GM11168 (cell line): ENCODE results near the gene MYH13.

Source experiments
- in situ Hi-C: fragments of 300-500 bp; cut with MboI; formaldehyde crosslinking; loops from one replicate; pipeline ENCODE4 v1.12.0; 2022; ENCODE audit warnings: low sequenced_read_pairs; ENCODE audit not compliant: unreplicated experiment

MYH13 gene

GRCh38 chr17:10372906-10373305 lies at the start of gene MYH13:
TSS of gene MYH13 (minus strand) at chr17:10373006. CDS start at chr17:10364530, 8,476 bp downstream.
- in situ Hi-C loops, result no loop called here

GRCh38 chr17:10421900-10422542 lies 49.2 kb upstream of the MYH13 start, which contains the start of gene MYH8:
TSS of gene MYH8 (minus strand) at chr17:10421950. CDS start at chr17:10420227, 1,723 bp downstream.
- in situ Hi-C loops, result no loop called here

GRCh38 chr17:10421211-10421610 lies 48.4 kb upstream of the MYH13 start:
- in situ Hi-C loops, result no loop called here

GRCh38 chr17:10420811-10421210 lies 48.0 kb upstream of the MYH13 start:
- in situ Hi-C loops, result no loop called here

GRCh38 chr17:10417431-10417830 lies 44.6 kb upstream of the MYH13 start:
- in situ Hi-C loops, result no loop called here

- in situ Hi-C loops, result no loop called here
Observed at GRCh38 chr17:10415161-10415560, 42.4 kb upstream of the MYH13 start.

GRCh38 chr17:10403589-10403988 lies 30.8 kb upstream of the MYH13 start:
- in situ Hi-C loops, result no loop called here

- in situ Hi-C loops, result no loop called here
Observed at GRCh38 chr17:10398352-10398751, 25.5 kb upstream of the MYH13 start.

- in situ Hi-C loops, result no loop called here
Observed at GRCh38 chr17:10396524-10397163, 23.8 kb upstream of the MYH13 start.

- in situ Hi-C loops, result no loop called here
Observed at GRCh38 chr17:10394201-10394887, 21.5 kb upstream of the MYH13 start.

GRCh38 chr17:10392880-10393279 lies 20.1 kb upstream of the MYH13 start:
- in situ Hi-C loops, result no loop called here

- in situ Hi-C loops, result no loop called here
Observed at GRCh38 chr17:10385871-10386270, 13.1 kb upstream of the MYH13 start.

- in situ Hi-C loops, result no loop called here
Observed at GRCh38 chr17:10384175-10384574, 11.4 kb upstream of the MYH13 start.

- in situ Hi-C loops, result no loop called here
Observed at GRCh38 chr17:10380631-10381408, 8.0 kb upstream of the MYH13 start.

GRCh38 chr17:10370016-10370608 lies 2.7 kb downstream of the MYH13 start:
- in situ Hi-C loops, result no loop called here

GRCh38 chr17:10369239-10369638 lies 3.6 kb downstream of the MYH13 start:
- in situ Hi-C loops, result no loop called here

- in situ Hi-C loops, result no loop called here
Observed at GRCh38 chr17:10368561-10368960, 4.2 kb downstream of the MYH13 start.

GRCh38 chr17:10360578-10360977 lies 12.2 kb downstream of the MYH13 start:
- in situ Hi-C loops, result no loop called here

- in situ Hi-C loops, result no loop called here
Observed at GRCh38 chr17:10357768-10358167, 15.0 kb downstream of the MYH13 start.

- in situ Hi-C loops, result no loop called here
Observed at GRCh38 chr17:10354651-10355050, 18.2 kb downstream of the MYH13 start.
